Measurements from ENCODE around the gene MEI4.
"Not testable (repeated sequence)": the region's sequence is repeated elsewhere in the genome, so short reads cannot be mapped to it uniquely, and the experiment has no call there.

MEI4 gene

DNA sequence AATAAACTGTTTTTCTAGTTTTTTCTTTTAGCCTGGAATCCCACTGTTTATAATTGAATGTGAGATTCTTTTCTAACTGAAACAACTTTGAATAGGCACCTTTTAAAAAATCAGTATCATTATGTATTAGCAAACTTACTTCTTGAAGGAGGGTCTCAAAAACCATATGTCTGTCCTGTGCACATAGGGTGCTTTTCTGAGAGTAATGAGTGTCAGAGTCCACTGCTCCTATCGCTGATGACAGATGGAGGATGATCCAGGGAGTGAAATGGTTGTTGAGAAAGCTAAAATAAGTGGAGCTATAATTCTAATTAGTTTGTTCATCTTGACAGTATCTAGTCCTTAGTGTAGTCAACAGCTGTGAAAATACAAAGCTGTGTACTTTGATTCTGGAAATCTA lies 35.8 kb downstream of the MEI4 start:
- DNase-seq = no peak
- no CpG with 5 or more reads among the region's 1 CpG for WGBS (ENCODE audit: extremely low coverage, insufficient coverage, insufficient read length)
- Histone ChIP-seq H4K12ac (ENCODE audit: low read depth, low read length) (no peak overlapping the region), H3K14ac (ENCODE audit: low read length) (no peak overlapping the region), H3K23ac (ENCODE audit: low read length) (no peak overlapping the region), H3K4me1 (ENCODE audit: control insufficient read depth in 1 of 2, insufficient read depth in 2 of 2, low read length in 2 of 2) (no peaks in the 10 kb centered on the region), H3K4me2 (ENCODE audit: low read length) (no peak overlapping the region), H2AK5ac (ENCODE audit: low read length) (no peak overlapping the region), H2BK5ac (ENCODE audit: low read depth, low read length, poor library complexity) (no peak overlapping the region), H3K9me3 (ENCODE audit: insufficient read depth, low read depth, low read length) (no peaks in the 10 kb centered on the region), H3K4me3 (ENCODE audit: low read depth, low read length) (no peak overlapping the region), H3K18ac (ENCODE audit: low read length) (no peak overlapping the region), H3K4ac (ENCODE audit: low read depth, low read length) (no peak overlapping the region), H3K79me2 (ENCODE audit: control insufficient read depth, insufficient read depth, low read length, poor library complexity) (no peaks in the 10 kb centered on the region), H2BK120ac (ENCODE audit: insufficient read depth, low read length, poor library complexity) (no peak overlapping the region), H4K91ac (ENCODE audit: low read depth, low read length) (no peak overlapping the region), H3K27ac (ENCODE audit: low read depth, low read length) (no peak overlapping the region), H3K9ac (ENCODE audit: low read length) (no peak overlapping the region), H2AFZ (ENCODE audit: insufficient read depth, low read length, poor library complexity) (no peak overlapping the region), H3K36me3 (ENCODE audit: control insufficient read depth in 1 of 2, insufficient read depth in 2 of 2, low read length in 2 of 2) (no peaks in the 10 kb centered on the region), H2BK12ac (ENCODE audit: low read length) (no peak overlapping the region), H3K79me1 (ENCODE audit: low read length) (no peaks in the 10 kb centered on the region), H4K8ac (ENCODE audit: low read depth, low read length) (no peak overlapping the region), H3K27me3 (ENCODE audit: insufficient read depth, low read length) (no peaks in the 10 kb centered on the region)

GRCh38 chr6:77700095-77700494 lies 47.3 kb downstream of the MEI4 start:
- not testable (repeated sequence) for H3K79me2 ChIP-seq (ENCODE audit: control insufficient read depth, insufficient read depth, low read length, poor library complexity); H3K27me3 ChIP-seq (ENCODE audit: insufficient read depth, low read length); H3K4ac ChIP-seq (ENCODE audit: low read depth, low read length); H3K14ac ChIP-seq (ENCODE audit: low read length); H3K23ac ChIP-seq (ENCODE audit: low read length); H3K4me2 ChIP-seq (ENCODE audit: low read length); H3K9ac ChIP-seq (ENCODE audit: low read length); H2AK5ac ChIP-seq (ENCODE audit: low read length); H3K27ac ChIP-seq (ENCODE audit: low read depth, low read length); H4K8ac ChIP-seq (ENCODE audit: low read depth, low read length); H3K9me3 ChIP-seq (ENCODE audit: insufficient read depth, low read depth, low read length); H3K4me3 ChIP-seq (ENCODE audit: low read depth, low read length); H2BK12ac ChIP-seq (ENCODE audit: low read length); H2BK5ac ChIP-seq (ENCODE audit: low read depth, low read length, poor library complexity); H2BK120ac ChIP-seq (ENCODE audit: insufficient read depth, low read length, poor library complexity); H3K4me1 ChIP-seq (ENCODE audit: control insufficient read depth in 1 of 2, insufficient read depth in 2 of 2, low read length in 2 of 2); H4K91ac ChIP-seq (ENCODE audit: low read depth, low read length); H3K36me3 ChIP-seq (ENCODE audit: control insufficient read depth in 1 of 2, insufficient read depth in 2 of 2, low read length in 2 of 2); H3K18ac ChIP-seq (ENCODE audit: low read length); DNase-seq; H3K79me1 ChIP-seq (ENCODE audit: low read length); H2AFZ ChIP-seq (ENCODE audit: insufficient read depth, low read length, poor library complexity); H4K12ac ChIP-seq (ENCODE audit: low read depth, low read length)
- no CpG with 5 or more reads among the region's 6 CpGs for WGBS (ENCODE audit: extremely low coverage, insufficient coverage, insufficient read length)

GRCh38 chr6:77707603-77708002 lies 54.8 kb downstream of the MEI4 start:
- no peak for DNase-seq
- Histone ChIP-seq H3K4me3 (ENCODE audit: low read depth, low read length) (no peak overlapping the region), H3K14ac (ENCODE audit: low read length) (no peak overlapping the region), H2AFZ (ENCODE audit: insufficient read depth, low read length, poor library complexity) (no peak overlapping the region), H3K27me3 (ENCODE audit: insufficient read depth, low read length) (no peaks in the 10 kb centered on the region), H3K9ac (ENCODE audit: low read length) (no peak overlapping the region), H2AK5ac (ENCODE audit: low read length) (no peak overlapping the region), H3K18ac (ENCODE audit: low read length) (no peak overlapping the region), H2BK12ac (ENCODE audit: low read length) (no peak overlapping the region), H2BK120ac (ENCODE audit: insufficient read depth, low read length, poor library complexity) (no peak overlapping the region), H4K91ac (ENCODE audit: low read depth, low read length) (no peak overlapping the region), H3K36me3 (ENCODE audit: control insufficient read depth in 1 of 2, insufficient read depth in 2 of 2, low read length in 2 of 2) (no peaks in the 10 kb centered on the region), H3K23ac (ENCODE audit: low read length) (no peak overlapping the region), H3K4me2 (ENCODE audit: low read length) (no peak overlapping the region), H3K9me3 (ENCODE audit: insufficient read depth, low read depth, low read length) (peaks cover 2% of the 10 kb centered on the region), H4K12ac (ENCODE audit: low read depth, low read length) (no peak overlapping the region), H3K4ac (ENCODE audit: low read depth, low read length) (no peak overlapping the region), H3K4me1 (ENCODE audit: control insufficient read depth in 1 of 2, insufficient read depth in 2 of 2, low read length in 2 of 2) (no peaks in the 10 kb centered on the region), H3K27ac (ENCODE audit: low read depth, low read length) (no peak overlapping the region), H3K79me2 (ENCODE audit: control insufficient read depth, insufficient read depth, low read length, poor library complexity) (no peaks in the 10 kb centered on the region), H2BK5ac (ENCODE audit: low read depth, low read length, poor library complexity) (no peak overlapping the region), H4K8ac (ENCODE audit: low read depth, low read length) (no peak overlapping the region), H3K79me1 (ENCODE audit: low read length) (no peaks in the 10 kb centered on the region)
- no CpG with 5 or more reads among the region's 2 CpGs for WGBS (ENCODE audit: extremely low coverage, insufficient coverage, insufficient read length)

DNA sequence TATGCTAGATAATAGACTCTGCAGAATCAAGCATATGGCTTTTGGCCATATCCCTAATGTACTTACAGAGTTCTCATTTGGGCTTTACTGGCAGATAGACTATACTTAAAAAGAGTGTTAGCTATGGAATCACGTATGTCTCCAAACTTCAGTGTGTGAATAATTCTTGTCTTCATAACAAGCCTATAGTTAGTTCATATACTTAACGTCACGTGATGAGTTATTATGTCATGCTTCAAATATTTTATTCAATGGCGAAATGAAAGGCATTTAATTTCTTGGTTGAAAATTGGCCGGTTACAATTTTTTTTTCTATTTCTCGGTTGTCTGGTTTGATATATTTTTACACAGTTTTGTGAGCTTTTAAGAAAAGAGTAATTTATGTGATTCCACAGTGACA lies 62.7 kb downstream of the MEI4 start:
- H3K14ac ChIP-seq (ENCODE audit: low read length) = no peak overlapping the region
- no peak overlapping the region for H2BK12ac ChIP-seq (ENCODE audit: low read length)
- H2BK120ac ChIP-seq (ENCODE audit: insufficient read depth, low read length, poor library complexity) = no peak overlapping the region
- H3K4me1 ChIP-seq (ENCODE audit: control insufficient read depth in 1 of 2, insufficient read depth in 2 of 2, low read length in 2 of 2) = no peaks in the 10 kb centered on the region
- no peak overlapping the region for H2AFZ ChIP-seq (ENCODE audit: insufficient read depth, low read length, poor library complexity)
- no peaks in the 10 kb centered on the region for H3K27me3 ChIP-seq (ENCODE audit: insufficient read depth, low read length)
- H3K9ac ChIP-seq (ENCODE audit: low read length) = no peak overlapping the region
- H3K9me3 ChIP-seq (ENCODE audit: insufficient read depth, low read depth, low read length) = no peaks in the 10 kb centered on the region
- no peak for DNase-seq
- no peak overlapping the region for H4K91ac ChIP-seq (ENCODE audit: low read depth, low read length)
- no peak overlapping the region for H2BK5ac ChIP-seq (ENCODE audit: low read depth, low read length, poor library complexity)
- no peak overlapping the region for H3K18ac ChIP-seq (ENCODE audit: low read length)
- no peaks in the 10 kb centered on the region for H3K79me2 ChIP-seq (ENCODE audit: control insufficient read depth, insufficient read depth, low read length, poor library complexity)
- no peak overlapping the region for H4K12ac ChIP-seq (ENCODE audit: low read depth, low read length)
- no peak overlapping the region for H3K27ac ChIP-seq (ENCODE audit: low read depth, low read length)
- H3K4me3 ChIP-seq (ENCODE audit: low read depth, low read length) = no peak overlapping the region
- H2AK5ac ChIP-seq (ENCODE audit: low read length) = no peak overlapping the region
- no peak overlapping the region for H3K4ac ChIP-seq (ENCODE audit: low read depth, low read length)
- H4K8ac ChIP-seq (ENCODE audit: low read depth, low read length) = no peak overlapping the region
- no peaks in the 10 kb centered on the region for H3K36me3 ChIP-seq (ENCODE audit: control insufficient read depth in 1 of 2, insufficient read depth in 2 of 2, low read length in 2 of 2)
- H3K79me1 ChIP-seq (ENCODE audit: low read length) = no peaks in the 10 kb centered on the region
- no CpG with 5 or more reads among the region's 6 CpGs for WGBS (ENCODE audit: extremely low coverage, insufficient coverage, insufficient read length)
- H3K4me2 ChIP-seq (ENCODE audit: low read length) = no peak overlapping the region
- H3K23ac ChIP-seq (ENCODE audit: low read length) = no peak overlapping the region

All from trophoblast cell (in vitro differentiated cells and primary cell).